Measurements from ENCODE around the gene WNT3. TPM values are rescaled to one million over a fixed set of nuclear protein-coding genes. Genes with fewer than 3 reads are reported as not detected.
"Not testable (repeated sequence)": the region's sequence is repeated elsewhere in the genome, so short reads cannot be mapped to it uniquely, and the experiment has no call there.

Gene WNT3
- total and polyA plus RNA-seq, 4 donors: 4.0 to 17.1 (median 10.7) TPM

DNA sequence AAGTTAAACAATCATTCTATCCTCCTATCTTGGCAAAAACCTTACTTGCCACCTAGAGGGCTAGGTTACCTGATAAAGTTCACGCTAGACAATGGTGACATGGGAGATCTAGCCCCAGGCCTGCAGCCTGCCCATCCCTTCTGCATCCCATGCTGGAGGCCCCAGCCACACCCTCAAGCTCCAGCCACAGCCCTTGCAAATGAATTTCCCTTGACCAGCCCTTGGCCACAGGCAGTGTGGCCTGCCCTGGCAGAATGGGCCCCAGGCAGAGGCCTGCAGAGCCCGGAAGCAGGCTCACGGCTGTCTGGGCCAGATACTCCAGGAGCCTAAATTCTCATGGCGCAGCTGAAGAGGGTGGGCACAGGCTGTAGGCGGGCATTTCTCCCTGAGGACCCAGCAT, 14.9 kb downstream of the WNT3 start:
- H3K27ac ChIP-seq (ENCODE audit: low read depth, low read length): no peak overlapping the region
- H3K4me1 ChIP-seq (ENCODE audit: control insufficient read depth, insufficient read depth, low read length): no peaks in the 10 kb centered on the region
- peaks cover 7% of the 10 kb centered on the region for H3K36me3 ChIP-seq (ENCODE audit: control insufficient read depth, insufficient read depth, low read length)
- H3K27me3 ChIP-seq (ENCODE audit: control insufficient read depth, insufficient read depth, low read length): no peaks in the 10 kb centered on the region
- H3K4me3 ChIP-seq (ENCODE audit: low read depth, low read length): no peak overlapping the region
- H3K9me3 ChIP-seq (ENCODE audit: control insufficient read depth, insufficient read depth, low read length): no peaks in the 10 kb centered on the region
- 88% methylated on average over 5 of the region's 5 CpGs for WGBS (ENCODE audit: insufficient coverage)
- DNase-seq (ENCODE audit: low read depth in 4 of 6, low spot score in 6 of 6): no peak

DNA sequence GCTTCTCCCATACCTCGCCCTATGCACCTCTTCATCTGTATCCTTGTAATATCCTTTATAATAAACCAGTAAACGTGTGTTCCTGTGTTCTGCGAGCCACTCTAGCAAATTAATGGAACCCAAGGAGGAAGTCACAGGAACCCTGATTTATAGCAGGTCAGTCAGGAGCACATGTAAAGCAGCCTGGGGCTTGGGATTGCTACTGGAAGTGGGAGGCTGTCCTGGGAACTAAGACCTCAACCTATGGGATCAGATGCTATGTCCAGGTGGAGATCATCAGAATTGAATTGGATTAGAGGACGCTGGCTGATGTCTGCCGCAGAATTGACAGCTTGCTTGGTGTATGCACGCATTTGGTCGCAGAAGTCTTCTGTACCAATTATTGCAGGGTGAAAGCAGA, 15.7 kb downstream of the WNT3 start:
- WGBS (ENCODE audit: insufficient coverage): 96% methylated on average over 3 of the region's 7 CpGs

DNA sequence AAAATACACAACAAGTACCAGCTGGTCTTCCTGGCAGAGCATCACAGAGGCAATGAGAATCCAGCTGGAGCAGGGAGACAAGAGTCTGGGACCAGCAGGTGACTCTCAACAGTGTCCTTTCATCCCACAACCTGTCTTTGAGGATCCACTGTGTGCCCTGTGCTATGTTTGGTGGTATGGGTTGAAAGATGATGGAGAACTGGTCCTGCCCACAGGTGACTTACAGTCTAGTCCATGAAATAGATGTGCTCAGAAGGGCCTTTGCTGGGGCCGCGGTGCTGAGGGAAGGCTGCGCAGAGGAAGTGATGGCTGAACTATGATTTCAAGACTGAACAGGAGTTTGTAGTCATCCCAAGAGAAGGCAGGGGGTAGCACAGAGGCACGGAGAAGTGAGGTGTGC, 17.9 kb downstream of the WNT3 start:
- H3K4me1 ChIP-seq (ENCODE audit: control insufficient read depth, insufficient read depth, low read length): peaks cover 9% of the 10 kb centered on the region
- WGBS (ENCODE audit: insufficient coverage): 100% methylated on average over 4 of the region's 4 CpGs
- H3K27ac ChIP-seq (ENCODE audit: low read depth, low read length): no peak overlapping the region

More for the DNA sequence above, 15.7 kb downstream of the WNT3 start:
- Histone ChIP-seq H3K4me3 (ENCODE audit: low read depth, low read length) (no peak overlapping the region), H3K27me3 (ENCODE audit: control insufficient read depth, insufficient read depth, low read length) (no peaks in the 10 kb centered on the region), H3K36me3 (ENCODE audit: control insufficient read depth, insufficient read depth, low read length) (peaks cover 7% of the 10 kb centered on the region), H3K9me3 (ENCODE audit: control insufficient read depth, insufficient read depth, low read length) (no peaks in the 10 kb centered on the region), H3K27ac (ENCODE audit: low read depth, low read length) (no peak overlapping the region), H3K4me1 (ENCODE audit: control insufficient read depth, insufficient read depth, low read length) (peaks cover 2% of the 10 kb centered on the region)
- DNase-seq (ENCODE audit: low read depth in 4 of 6, low spot score in 6 of 6): no peak

DNA sequence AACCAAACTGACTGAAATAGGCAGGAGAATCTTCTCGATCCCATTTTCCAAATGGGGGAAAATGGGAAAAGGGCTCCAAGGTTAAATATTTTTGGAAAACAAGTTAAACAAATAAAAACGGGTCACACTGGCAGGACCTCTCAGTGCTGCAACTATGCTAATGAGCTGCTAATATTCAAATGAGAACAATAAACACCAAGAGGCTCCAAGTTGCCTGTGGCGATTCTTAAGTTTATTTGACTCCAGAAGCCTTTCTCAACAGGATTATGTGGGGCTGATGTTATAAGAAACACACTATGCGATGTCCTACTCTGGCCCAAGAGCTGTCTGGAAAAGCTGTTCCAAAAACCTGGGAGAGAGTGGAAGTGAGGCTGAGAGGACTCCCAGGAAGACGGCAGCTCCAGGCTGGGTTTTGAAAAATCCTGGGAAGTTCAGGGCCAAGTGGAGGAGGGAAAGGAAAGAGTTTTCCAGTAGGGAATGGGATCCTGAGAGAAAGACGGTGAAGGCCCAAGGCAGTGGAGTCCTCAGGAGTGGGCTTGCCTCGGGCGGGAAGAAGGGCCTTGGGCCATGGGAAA, 21.4 kb downstream of the WNT3 start:
- Histone ChIP-seq H3K27me3 (ENCODE audit: control insufficient read depth, insufficient read depth, low read length) (no peaks in the 10 kb centered on the region), H3K36me3 (ENCODE audit: control insufficient read depth, insufficient read depth, low read length) (peaks cover 3% of the 10 kb centered on the region), H3K27ac (ENCODE audit: low read depth, low read length) (no peak overlapping the region), H3K4me1 (ENCODE audit: control insufficient read depth, insufficient read depth, low read length) (peaks cover 9% of the 10 kb centered on the region), H3K4me3 (ENCODE audit: low read depth, low read length) (no peak overlapping the region), H3K9me3 (ENCODE audit: control insufficient read depth, insufficient read depth, low read length) (no peaks in the 10 kb centered on the region)
- WGBS (ENCODE audit: insufficient coverage): 70% methylated on average over 5 of the region's 8 CpGs
- no peak for DNase-seq (ENCODE audit: low read depth in 4 of 6, low spot score in 6 of 6)

More for the DNA sequence above, 17.9 kb downstream of the WNT3 start:
- H3K9me3 ChIP-seq (ENCODE audit: control insufficient read depth, insufficient read depth, low read length): no peaks in the 10 kb centered on the region
- no peak for DNase-seq (ENCODE audit: low read depth in 4 of 6, low spot score in 6 of 6)
- H3K4me3 ChIP-seq (ENCODE audit: low read depth, low read length): no peak overlapping the region
- no peaks in the 10 kb centered on the region for H3K27me3 ChIP-seq (ENCODE audit: control insufficient read depth, insufficient read depth, low read length)
- peaks cover 4% of the 10 kb centered on the region for H3K36me3 ChIP-seq (ENCODE audit: control insufficient read depth, insufficient read depth, low read length)

DNA sequence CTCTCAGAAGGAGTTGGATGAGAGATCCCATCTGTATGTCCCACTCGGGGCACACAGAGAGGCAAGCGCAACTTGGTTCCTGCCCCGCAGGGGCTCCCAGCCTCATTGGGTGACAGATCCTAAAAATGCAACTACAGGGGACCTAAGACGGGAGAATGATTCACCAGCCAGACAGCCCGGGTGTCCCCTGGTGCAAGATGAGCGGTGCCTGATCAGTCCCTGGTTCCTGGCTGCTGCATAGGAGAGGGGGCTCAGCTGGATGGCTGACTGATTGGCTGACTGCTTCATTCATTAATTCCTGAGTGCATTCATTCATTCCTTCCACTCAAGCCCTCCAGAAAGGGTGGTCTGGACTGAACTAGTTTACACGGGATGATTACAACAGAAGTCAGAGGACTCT, 22.0 kb downstream of the WNT3 start:
- Histone ChIP-seq H3K27ac (ENCODE audit: low read depth, low read length) (no peak overlapping the region), H3K9me3 (ENCODE audit: control insufficient read depth, insufficient read depth, low read length) (no peaks in the 10 kb centered on the region), H3K36me3 (ENCODE audit: control insufficient read depth, insufficient read depth, low read length) (peaks cover 3% of the 10 kb centered on the region), H3K27me3 (ENCODE audit: control insufficient read depth, insufficient read depth, low read length) (no peaks in the 10 kb centered on the region), H3K4me3 (ENCODE audit: low read depth, low read length) (no peak overlapping the region), H3K4me1 (ENCODE audit: control insufficient read depth, insufficient read depth, low read length) (peaks cover 9% of the 10 kb centered on the region)
- WGBS (ENCODE audit: insufficient coverage): 64% methylated on average over 5 of the region's 7 CpGs
- DNase-seq (ENCODE audit: low read depth in 4 of 6, low spot score in 6 of 6): no peak

GRCh38 chr17:46796084-46796483, 22.4 kb downstream of the WNT3 start:
- no peaks in the 10 kb centered on the region for H3K9me3 ChIP-seq (ENCODE audit: control insufficient read depth, insufficient read depth, low read length)
- H3K4me3 ChIP-seq (ENCODE audit: low read depth, low read length): no peak overlapping the region
- no CpG with 5 or more reads among the region's 3 CpGs for WGBS (ENCODE audit: insufficient coverage)
- no peak for DNase-seq (ENCODE audit: low read depth in 4 of 6, low spot score in 6 of 6)
- peaks cover 9% of the 10 kb centered on the region for H3K4me1 ChIP-seq (ENCODE audit: control insufficient read depth, insufficient read depth, low read length)
- H3K27ac ChIP-seq (ENCODE audit: low read depth, low read length): no peak overlapping the region
- no peaks in the 10 kb centered on the region for H3K27me3 ChIP-seq (ENCODE audit: control insufficient read depth, insufficient read depth, low read length)
- peaks cover 3% of the 10 kb centered on the region for H3K36me3 ChIP-seq (ENCODE audit: control insufficient read depth, insufficient read depth, low read length)

GRCh38 chr17:46795379-46795952, 23.0 kb downstream of the WNT3 start:
- Histone ChIP-seq H3K36me3 (ENCODE audit: control insufficient read depth, insufficient read depth, low read length) (peaks cover 5% of the 10 kb centered on the region), H3K9me3 (ENCODE audit: control insufficient read depth, insufficient read depth, low read length) (no peaks in the 10 kb centered on the region), H3K27ac (ENCODE audit: low read depth, low read length) (no peak overlapping the region), H3K27me3 (ENCODE audit: control insufficient read depth, insufficient read depth, low read length) (no peaks in the 10 kb centered on the region), H3K4me3 (ENCODE audit: low read depth, low read length) (no peak overlapping the region), H3K4me1 (ENCODE audit: control insufficient read depth, insufficient read depth, low read length) (peaks cover 9% of the 10 kb centered on the region)
- DNase-seq (ENCODE audit: low read depth in 4 of 6, low spot score in 6 of 6): no peak
- 72% methylated on average over 13 of the region's 15 CpGs for WGBS (ENCODE audit: insufficient coverage)

- no peak for DNase-seq (ENCODE audit: low read depth in 4 of 6, low spot score in 6 of 6)
- H3K9me3 ChIP-seq (ENCODE audit: control insufficient read depth, insufficient read depth, low read length): no peaks in the 10 kb centered on the region
- peaks cover 18% of the 10 kb centered on the region for H3K4me1 ChIP-seq (ENCODE audit: control insufficient read depth, insufficient read depth, low read length)
- no peak overlapping the region for H3K27ac ChIP-seq (ENCODE audit: low read depth, low read length)
- WGBS (ENCODE audit: insufficient coverage): 82% methylated on average over 5 of the region's 5 CpGs
- H3K36me3 ChIP-seq (ENCODE audit: control insufficient read depth, insufficient read depth, low read length): peaks cover 8% of the 10 kb centered on the region
- H3K27me3 ChIP-seq (ENCODE audit: control insufficient read depth, insufficient read depth, low read length): no peaks in the 10 kb centered on the region
- H3K4me3 ChIP-seq (ENCODE audit: low read depth, low read length): no peak overlapping the region
Measured at GRCh38 chr17:46794318-46794717, 24.2 kb downstream of the WNT3 start.

GRCh38 chr17:46793541-46793940, 25.0 kb downstream of the WNT3 start:
- H3K36me3 ChIP-seq (ENCODE audit: control insufficient read depth, insufficient read depth, low read length): peaks cover 12% of the 10 kb centered on the region
- H3K9me3 ChIP-seq (ENCODE audit: control insufficient read depth, insufficient read depth, low read length): no peaks in the 10 kb centered on the region
- WGBS (ENCODE audit: insufficient coverage): 77% methylated on average over 4 of the region's 5 CpGs
- no peak overlapping the region for H3K4me3 ChIP-seq (ENCODE audit: low read depth, low read length)
- H3K27ac ChIP-seq (ENCODE audit: low read depth, low read length): no peak overlapping the region
- DNase-seq (ENCODE audit: low read depth in 4 of 6, low spot score in 6 of 6): no peak
- peaks cover 22% of the 10 kb centered on the region for H3K4me1 ChIP-seq (ENCODE audit: control insufficient read depth, insufficient read depth, low read length)
- no peaks in the 10 kb centered on the region for H3K27me3 ChIP-seq (ENCODE audit: control insufficient read depth, insufficient read depth, low read length)

DNA sequence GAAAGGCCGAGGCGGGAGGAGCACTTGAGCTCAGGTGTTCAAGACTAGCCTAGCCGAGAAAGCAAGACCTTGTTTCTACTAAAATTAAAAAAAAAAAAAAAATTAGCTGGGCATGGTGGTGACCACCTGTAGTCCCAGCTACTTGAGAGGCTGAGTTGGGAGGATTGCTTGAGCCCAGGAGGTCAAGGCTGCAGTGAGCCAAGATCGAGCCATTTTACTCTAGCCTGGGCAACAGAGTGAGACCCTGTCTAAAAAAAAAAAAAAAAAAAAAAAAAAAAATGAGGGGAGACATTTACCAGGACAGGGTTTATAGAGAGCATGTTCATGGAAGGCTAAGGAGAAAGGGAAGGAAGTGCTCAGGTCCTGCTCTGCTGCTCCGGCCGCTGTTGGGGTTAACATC, 25.5 kb downstream of the WNT3 start:
- H3K4me3 ChIP-seq (ENCODE audit: low read depth, low read length); H3K27me3 ChIP-seq (ENCODE audit: control insufficient read depth, insufficient read depth, low read length); H3K9me3 ChIP-seq (ENCODE audit: control insufficient read depth, insufficient read depth, low read length); DNase-seq (ENCODE audit: low read depth in 4 of 6, low spot score in 6 of 6); H3K27ac ChIP-seq (ENCODE audit: low read depth, low read length): not testable (repeated sequence)
- peaks cover 22% of the 10 kb centered on the region for H3K4me1 ChIP-seq (ENCODE audit: control insufficient read depth, insufficient read depth, low read length)
- 100% methylated on average over 3 of the region's 6 CpGs for WGBS (ENCODE audit: insufficient coverage)
- peaks cover 12% of the 10 kb centered on the region for H3K36me3 ChIP-seq (ENCODE audit: control insufficient read depth, insufficient read depth, low read length)
